ENCODE results near the gene TTC33. TPM values are rescaled to one million over a fixed set of nuclear protein-coding genes. Genes with fewer than 3 reads are reported as not detected.

TTC33 gene
- total RNA-seq, 2 donors from 2014 or later, result 13.5 to 19.3 TPM

- Histone ChIP-seq H3K4me1 (ENCODE audit: control insufficient read depth, insufficient read depth, low read length) (no peaks in the 10 kb centered on the region), H3K4me3 (ENCODE audit: low read length) (no peak overlapping the region), H3K36me3 (ENCODE audit: control insufficient read depth, insufficient read depth, low read length) (no peaks in the 10 kb centered on the region), H3K9me3 (ENCODE audit: control insufficient read depth, low read length) (no peaks in the 10 kb centered on the region), H3K9ac (ENCODE audit: extremely low read depth, low read length, poor library complexity, severe bottlenecking) (no peak overlapping the region), H3K27ac (ENCODE audit: low read depth, low read length) (no peak overlapping the region), H3K27me3 (ENCODE audit: control insufficient read depth, insufficient read depth, low read length, poor library complexity, severe bottlenecking) (no peaks in the 10 kb centered on the region)
- TF ChIP-seq CTCF (conservative IDR thresholded peaks at IDR 0.05), result no peak
- Mint-ChIP-seq H3K27me3 (ENCODE audit: insufficient read depth) (no peaks in the 10 kb centered on the region), H3K36me3 (ENCODE audit: low read depth) (no peaks in the 10 kb centered on the region), H3K27ac (no peak overlapping the region), H3K4me1 (no peaks in the 10 kb centered on the region), H3K4me3 (no peak overlapping the region), H3K9me3 (no peaks in the 10 kb centered on the region)
- WGBS, 2 experiments (ENCODE audit: insufficient coverage in 1 of 2, insufficient read length in 1 of 2), result 83 to 89% methylated on average over 6 to 9 of the region's 9 CpGs
- no peak for DNase-seq
Observed at GRCh38 chr5:40578501-40579451, 177.0 kb downstream of the TTC33 start.

DNA sequence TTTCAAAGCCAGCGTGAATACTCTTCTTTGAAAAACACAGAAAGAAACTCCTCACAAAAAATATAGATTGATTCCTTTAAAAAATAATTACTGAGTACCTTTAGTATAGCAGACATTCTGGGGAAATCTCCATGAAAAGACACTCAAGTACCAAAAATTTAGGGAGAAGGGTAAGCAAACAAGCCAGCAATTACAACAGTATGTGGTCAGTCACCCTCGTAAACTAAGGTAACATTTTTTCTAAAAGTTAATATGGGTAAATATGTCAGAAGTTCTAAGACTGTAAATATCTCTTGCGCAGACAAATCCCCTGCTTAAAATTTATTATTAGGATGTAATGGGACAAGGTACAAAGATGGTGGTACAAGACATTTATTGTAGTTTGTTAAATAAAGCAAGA is 178.0 kb downstream of the TTC33 start:
- no peak overlapping the region for H3K27ac ChIP-seq (ENCODE audit: low read depth, low read length)
- H3K4me1 ChIP-seq (ENCODE audit: control insufficient read depth, insufficient read depth, low read length), result no peaks in the 10 kb centered on the region
- no peaks in the 10 kb centered on the region for H3K27me3 ChIP-seq (ENCODE audit: control insufficient read depth, insufficient read depth, low read length, poor library complexity, severe bottlenecking)
- WGBS, 2 experiments (ENCODE audit: insufficient coverage in 1 of 2, insufficient read length in 1 of 2), result 86 to 94% methylated on average over 2 to 3 of the region's 3 CpGs
- Mint-ChIP-seq H3K4me3 (no peak overlapping the region), H3K36me3 (ENCODE audit: low read depth) (no peaks in the 10 kb centered on the region), H3K9me3 (no peaks in the 10 kb centered on the region), H3K27ac (no peak overlapping the region), H3K4me1 (no peaks in the 10 kb centered on the region), H3K27me3 (ENCODE audit: insufficient read depth) (no peaks in the 10 kb centered on the region)
- TF ChIP-seq CTCF (conservative IDR thresholded peaks at IDR 0.05), result no peak
- H3K9me3 ChIP-seq (ENCODE audit: control insufficient read depth, low read length), result no peaks in the 10 kb centered on the region
- no peak for DNase-seq
- H3K9ac ChIP-seq (ENCODE audit: extremely low read depth, low read length, poor library complexity, severe bottlenecking), result no peak overlapping the region
- H3K36me3 ChIP-seq (ENCODE audit: control insufficient read depth, insufficient read depth, low read length), result no peaks in the 10 kb centered on the region
- no peak overlapping the region for H3K4me3 ChIP-seq (ENCODE audit: low read length)

- H3K4me1 ChIP-seq (ENCODE audit: control insufficient read depth, insufficient read depth, low read length), result no peaks in the 10 kb centered on the region
- H3K27ac ChIP-seq (ENCODE audit: low read depth, low read length), result no peak overlapping the region
- WGBS, 2 experiments (ENCODE audit: insufficient coverage in 1 of 2, insufficient read length in 1 of 2), result 92 to 100% methylated on average over 1 to 3 of the region's 3 CpGs
- Mint-ChIP-seq H3K27me3 (ENCODE audit: insufficient read depth) (no peaks in the 10 kb centered on the region), H3K4me3 (no peak overlapping the region), H3K27ac (no peak overlapping the region), H3K9me3 (no peaks in the 10 kb centered on the region), H3K36me3 (ENCODE audit: low read depth) (no peaks in the 10 kb centered on the region), H3K4me1 (no peaks in the 10 kb centered on the region)
- no peaks in the 10 kb centered on the region for H3K36me3 ChIP-seq (ENCODE audit: control insufficient read depth, insufficient read depth, low read length)
- no peaks in the 10 kb centered on the region for H3K27me3 ChIP-seq (ENCODE audit: control insufficient read depth, insufficient read depth, low read length, poor library complexity, severe bottlenecking)
- no peak overlapping the region for H3K9ac ChIP-seq (ENCODE audit: extremely low read depth, low read length, poor library complexity, severe bottlenecking)
- no peak for TF ChIP-seq CTCF (conservative IDR thresholded peaks at IDR 0.05)
- DNase-seq, result no peak
- no peak overlapping the region for H3K4me3 ChIP-seq (ENCODE audit: low read length)
- H3K9me3 ChIP-seq (ENCODE audit: control insufficient read depth, low read length), result no peaks in the 10 kb centered on the region
Observed at GRCh38 chr5:40575921-40576320, 179.8 kb downstream of the TTC33 start.

Data from endodermal cell (in vitro differentiated cells).